IPS-18c (cell line): Measurements from ENCODE around the gene CEP135.
"Not testable (repeated sequence)": the region's sequence is repeated elsewhere in the genome, so short reads cannot be mapped to it uniquely, and the experiment has no call there.

Source experiments
- H3K4me3 ChIP-seq: 2 replicates; pipeline ENCODE4 v1.7.0; 2013; ENCODE audit warnings: low read depth, mild to moderate bottlenecking, low read length, moderate library complexity; ENCODE audit not compliant: insufficient read depth
- H3K9me3 ChIP-seq: one replicate; pipeline ENCODE4 v1.6.1; 2013; ENCODE audit warnings: mild to moderate bottlenecking, low read length, moderate library complexity; ENCODE audit not compliant: control insufficient read depth, insufficient read depth

CEP135 gene

GRCh38 chr4:55932511-55932910, 16.2 kb upstream of the CEP135 start:
- H3K9me3 ChIP-seq, result no peaks in the 10 kb centered on the region

GRCh38 chr4:55933611-55934010, 15.1 kb upstream of the CEP135 start:
- Histone ChIP-seq H3K4me3 (no peak overlapping the region), H3K9me3 (no peaks in the 10 kb centered on the region)

More at GRCh38 chr4:55932511-55932910, 16.2 kb upstream of the CEP135 start:
- H3K4me3 ChIP-seq, result no peak overlapping the region

GRCh38 chr4:55935907-55936306, 12.8 kb upstream of the CEP135 start:
- not testable (repeated sequence) for H3K4me3 ChIP-seq, H3K9me3 ChIP-seq

- Histone ChIP-seq H3K4me3 (no peak overlapping the region), H3K9me3 (no peaks in the 10 kb centered on the region)
Measured at GRCh38 chr4:55938481-55938880, 10.3 kb upstream of the CEP135 start.

GRCh38 chr4:55939421-55939820, 9.3 kb upstream of the CEP135 start:
- H3K9me3 ChIP-seq, result no peaks in the 10 kb centered on the region
- no peak overlapping the region for H3K4me3 ChIP-seq

GRCh38 chr4:55941881-55942396, 6.8 kb upstream of the CEP135 start:
- H3K4me3 ChIP-seq, result no peak overlapping the region
- no peaks in the 10 kb centered on the region for H3K9me3 ChIP-seq

GRCh38 chr4:55947254-55947882, 1.4 kb upstream of the CEP135 start:
- no peaks in the 10 kb centered on the region for H3K9me3 ChIP-seq
- H3K4me3 ChIP-seq, result no peak overlapping the region

GRCh38 chr4:55947912-55948725, 626 bp upstream of the CEP135 start:
- no peaks in the 10 kb centered on the region for H3K9me3 ChIP-seq
- H3K4me3 ChIP-seq, result peak overlapping the region; percentile 83; the same call in 1 of the 2 replicates

- no peaks in the 10 kb centered on the region for H3K9me3 ChIP-seq
Measured at GRCh38 chr4:55949482-55949802, 697 bp downstream of the CEP135 start.

GRCh38 chr4:55951191-55951922, 2.6 kb downstream of the CEP135 start:
- no peaks in the 10 kb centered on the region for H3K9me3 ChIP-seq
- H3K4me3 ChIP-seq, result no peak overlapping the region

More at GRCh38 chr4:55949482-55949802, 697 bp downstream of the CEP135 start:
- H3K4me3 ChIP-seq, result peak overlapping the region; percentile 83

- no peaks in the 10 kb centered on the region for H3K9me3 ChIP-seq
Measured at GRCh38 chr4:55955710-55956109, 7.0 kb downstream of the CEP135 start.

GRCh38 chr4:55959655-55960054, 10.9 kb downstream of the CEP135 start:
- Histone ChIP-seq H3K9me3 (no peaks in the 10 kb centered on the region), H3K4me3 (no peak overlapping the region)

More at GRCh38 chr4:55955710-55956109, 7.0 kb downstream of the CEP135 start:
- H3K4me3 ChIP-seq, result no peak overlapping the region

GRCh38 chr4:55964046-55964445, 15.3 kb downstream of the CEP135 start:
- H3K4me3 ChIP-seq, result no peak overlapping the region
- no peaks in the 10 kb centered on the region for H3K9me3 ChIP-seq

- no peak overlapping the region for H3K4me3 ChIP-seq
Measured at GRCh38 chr4:55965585-55965984, 16.8 kb downstream of the CEP135 start.

GRCh38 chr4:55966324-55966723, 17.6 kb downstream of the CEP135 start:
- H3K4me3 ChIP-seq, H3K9me3 ChIP-seq: not testable (repeated sequence)

More at GRCh38 chr4:55965585-55965984, 16.8 kb downstream of the CEP135 start:
- no peaks in the 10 kb centered on the region for H3K9me3 ChIP-seq

- Histone ChIP-seq H3K9me3 (no peaks in the 10 kb centered on the region), H3K4me3 (no peak overlapping the region)
Measured at GRCh38 chr4:55967376-55967775, 18.6 kb downstream of the CEP135 start.

GRCh38 chr4:55973650-55974049, 24.9 kb downstream of the CEP135 start:
- H3K4me3 ChIP-seq, result no peak overlapping the region
- H3K9me3 ChIP-seq, result no peaks in the 10 kb centered on the region

GRCh38 chr4:55977811-55978210, 29.1 kb downstream of the CEP135 start:
- no peaks in the 10 kb centered on the region for H3K9me3 ChIP-seq
- H3K4me3 ChIP-seq, result no peak overlapping the region
